Neuron (in vitro differentiated cells): ENCODE data around the gene ADORA3.

Experiments used
- H2AFZ ChIP-seq: one replicate; pipeline ENCODE4 v1.6.1; 2013; ENCODE audit warnings: low read depth, mild to moderate bottlenecking, inconsistent platforms, low read length, moderate library complexity
- H3K27me3 ChIP-seq: one replicate; pipeline ENCODE4 v1.6.1; 2013; ENCODE audit warnings: low read length; ENCODE audit not compliant: insufficient read depth
- H3K36me3 ChIP-seq: one replicate; pipeline ENCODE4 v1.6.1; 2013; ENCODE audit warnings: low read length; ENCODE audit not compliant: insufficient read depth
- H3K4me1 ChIP-seq: one replicate; pipeline ENCODE4 v1.6.1; 2013; ENCODE audit warnings: low read length; ENCODE audit not compliant: insufficient read depth
- H3K4me3 ChIP-seq: 2 replicates; pipeline ENCODE4 v1.5.1; 2013; ENCODE audit warnings: mild to moderate bottlenecking, low read length, moderate library complexity
- H3K9me3 ChIP-seq: one replicate; pipeline ENCODE4 v1.6.1; 2013; ENCODE audit warnings: low read length

Gene ADORA3

GRCh38 chr1:111480674-111481073 lies 22.8 kb downstream of the ADORA3 start:
- peaks cover 2% of the 10 kb centered on the region for H3K27me3 ChIP-seq
- H2AFZ ChIP-seq: no peak overlapping the region
- H3K4me1 ChIP-seq: no peaks in the 10 kb centered on the region
- H3K4me3 ChIP-seq: no peak overlapping the region
- H3K36me3 ChIP-seq: no peaks in the 10 kb centered on the region
- H3K9me3 ChIP-seq: no peaks in the 10 kb centered on the region

GRCh38 chr1:111476761-111477309 lies 26.6 kb downstream of the ADORA3 start:
- Histone ChIP-seq H3K4me3 (no peak overlapping the region), H3K27me3 (no peaks in the 10 kb centered on the region), H2AFZ (no peak overlapping the region), H3K4me1 (no peaks in the 10 kb centered on the region), H3K36me3 (no peaks in the 10 kb centered on the region), H3K9me3 (no peaks in the 10 kb centered on the region)

GRCh38 chr1:111476214-111476613 lies 27.2 kb downstream of the ADORA3 start:
- H3K9me3 ChIP-seq: no peaks in the 10 kb centered on the region
- no peaks in the 10 kb centered on the region for H3K27me3 ChIP-seq
- H3K4me3 ChIP-seq: no peak overlapping the region
- H3K36me3 ChIP-seq: no peaks in the 10 kb centered on the region
- H3K4me1 ChIP-seq: no peaks in the 10 kb centered on the region
- no peak overlapping the region for H2AFZ ChIP-seq

- H3K4me3 ChIP-seq: no peak overlapping the region
- H2AFZ ChIP-seq: no peak overlapping the region
- H3K27me3 ChIP-seq: no peaks in the 10 kb centered on the region
- no peaks in the 10 kb centered on the region for H3K4me1 ChIP-seq
- no peaks in the 10 kb centered on the region for H3K36me3 ChIP-seq
- H3K9me3 ChIP-seq: no peaks in the 10 kb centered on the region
Observed at GRCh38 chr1:111475701-111476100, 27.7 kb downstream of the ADORA3 start.

GRCh38 chr1:111474521-111474920 lies 28.9 kb downstream of the ADORA3 start:
- no peak overlapping the region for H2AFZ ChIP-seq
- H3K4me1 ChIP-seq: no peaks in the 10 kb centered on the region
- H3K27me3 ChIP-seq: no peaks in the 10 kb centered on the region
- H3K9me3 ChIP-seq: no peaks in the 10 kb centered on the region
- no peak overlapping the region for H3K4me3 ChIP-seq
- no peaks in the 10 kb centered on the region for H3K36me3 ChIP-seq

GRCh38 chr1:111474106-111474505 lies 29.3 kb downstream of the ADORA3 start:
- Histone ChIP-seq H2AFZ (no peak overlapping the region), H3K9me3 (no peaks in the 10 kb centered on the region), H3K4me3 (no peak overlapping the region), H3K27me3 (no peaks in the 10 kb centered on the region), H3K36me3 (no peaks in the 10 kb centered on the region), H3K4me1 (no peaks in the 10 kb centered on the region)

- no peak overlapping the region for H3K4me3 ChIP-seq
- H3K4me1 ChIP-seq: no peaks in the 10 kb centered on the region
- no peak overlapping the region for H2AFZ ChIP-seq
- H3K36me3 ChIP-seq: peaks cover 2% of the 10 kb centered on the region
- no peaks in the 10 kb centered on the region for H3K9me3 ChIP-seq
- H3K27me3 ChIP-seq: no peaks in the 10 kb centered on the region
Observed at GRCh38 chr1:111471538-111471937, 31.9 kb downstream of the ADORA3 start.

GRCh38 chr1:111471012-111471411 lies 32.4 kb downstream of the ADORA3 start:
- Histone ChIP-seq H2AFZ (no peak overlapping the region), H3K4me1 (no peaks in the 10 kb centered on the region), H3K4me3 (no peak overlapping the region), H3K27me3 (no peaks in the 10 kb centered on the region), H3K36me3 (peaks cover 2% of the 10 kb centered on the region), H3K9me3 (no peaks in the 10 kb centered on the region)

- no peak overlapping the region for H2AFZ ChIP-seq
Observed at GRCh38 chr1:111470596-111470995, 32.8 kb downstream of the ADORA3 start.

GRCh38 chr1:111469539-111469938 lies 33.9 kb downstream of the ADORA3 start:
- no peak overlapping the region for H3K4me3 ChIP-seq
- H2AFZ ChIP-seq: no peak overlapping the region
- H3K9me3 ChIP-seq: no peaks in the 10 kb centered on the region
- peaks cover 2% of the 10 kb centered on the region for H3K36me3 ChIP-seq
- H3K4me1 ChIP-seq: no peaks in the 10 kb centered on the region
- no peaks in the 10 kb centered on the region for H3K27me3 ChIP-seq

More at GRCh38 chr1:111470596-111470995, 32.8 kb downstream of the ADORA3 start:
- Histone ChIP-seq H3K27me3 (no peaks in the 10 kb centered on the region), H3K36me3 (peaks cover 2% of the 10 kb centered on the region), H3K4me3 (no peak overlapping the region), H3K9me3 (no peaks in the 10 kb centered on the region), H3K4me1 (no peaks in the 10 kb centered on the region)

GRCh38 chr1:111468717-111469100 lies 34.7 kb downstream of the ADORA3 start:
- no peak overlapping the region for H2AFZ ChIP-seq
- no peaks in the 10 kb centered on the region for H3K27me3 ChIP-seq
- H3K4me3 ChIP-seq: no peak overlapping the region
- peaks cover 2% of the 10 kb centered on the region for H3K36me3 ChIP-seq
- no peaks in the 10 kb centered on the region for H3K4me1 ChIP-seq
- no peaks in the 10 kb centered on the region for H3K9me3 ChIP-seq

- no peaks in the 10 kb centered on the region for H3K9me3 ChIP-seq
- H3K36me3 ChIP-seq: peaks cover 3% of the 10 kb centered on the region
- no peak overlapping the region for H3K4me3 ChIP-seq
- no peaks in the 10 kb centered on the region for H3K4me1 ChIP-seq
- no peak overlapping the region for H2AFZ ChIP-seq
- H3K27me3 ChIP-seq: no peaks in the 10 kb centered on the region
Observed at GRCh38 chr1:111467865-111468716, 35.3 kb downstream of the ADORA3 start.

- H3K9me3 ChIP-seq: no peaks in the 10 kb centered on the region
- no peak overlapping the region for H3K4me3 ChIP-seq
- peaks cover 18% of the 10 kb centered on the region for H3K36me3 ChIP-seq
Observed at GRCh38 chr1:111466480-111466879, 37.0 kb downstream of the ADORA3 start.

More at GRCh38 chr1:111466480-111466879, 37.0 kb downstream of the ADORA3 start:
- Histone ChIP-seq H3K27me3 (no peaks in the 10 kb centered on the region), H3K4me1 (no peaks in the 10 kb centered on the region), H2AFZ (no peak overlapping the region)
